HCEC 1CT (cell line): ENCODE results near the gene ZNF491.
"Not testable (repeated sequence)": the region's sequence is repeated elsewhere in the genome, so short reads cannot be mapped to it uniquely, and the experiment has no call there.

Experiments used
- DNase-seq: peaks from one replicate; pipeline ENCODE4 v3.0.0-alpha.2; 2017

The ZNF491 gene

DNA sequence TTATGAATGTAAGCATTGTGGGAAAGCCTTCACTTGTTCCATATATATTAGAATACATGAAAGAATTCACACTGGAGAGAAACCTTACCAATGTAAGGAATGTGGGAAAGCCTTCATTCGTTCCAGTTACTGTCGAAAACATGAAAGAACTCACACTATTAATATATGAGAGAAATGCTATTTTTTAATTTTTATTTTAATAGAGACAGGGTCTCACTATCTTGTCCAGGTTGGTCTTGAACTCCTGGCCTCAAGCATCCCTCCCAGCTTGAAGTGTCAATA, 8.7 kb downstream of the ZNF491 start:
- DNase-seq = no peak

DNA sequence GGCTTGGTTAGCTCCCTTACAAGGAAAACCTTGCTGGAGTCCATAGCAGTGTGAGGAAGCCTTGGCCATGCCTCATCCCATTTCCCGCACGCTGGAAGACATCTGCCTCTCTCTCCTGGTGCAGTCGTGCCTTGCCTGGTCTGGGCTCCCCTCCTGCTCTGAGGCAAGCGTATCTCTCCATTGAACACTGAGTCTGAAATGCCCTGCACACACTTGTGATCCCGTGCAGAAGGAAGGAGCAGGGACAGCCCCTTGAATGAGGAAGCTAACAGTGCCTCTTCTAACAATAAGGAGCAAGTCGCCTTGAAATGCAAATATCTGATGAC, 15.3 kb downstream of the ZNF491 start:
- DNase-seq = no peak

GRCh38 chr19:11814029-11814699, 15.8 kb downstream of the ZNF491 start, which contains the start of gene ZNF440:
TSS of gene ZNF440 (plus strand) at chr19:11814273. CDS start at chr19:11814448, 175 bp downstream.
- peak; percentile 92 for DNase-seq

GRCh38 chr19:11814700-11815035, 16.3 kb downstream of the ZNF491 start:
- peak; percentile 4 for DNase-seq

GRCh38 chr19:11821474-11822109, 23.3 kb downstream of the ZNF491 start:
- no peak for DNase-seq

- DNase-seq = not testable (repeated sequence)
Measured at GRCh38 chr19:11828957-11829876, 30.9 kb downstream of the ZNF491 start.

- no peak for DNase-seq
Measured at GRCh38 chr19:11832253-11832912, 34.1 kb downstream of the ZNF491 start.

DNA sequence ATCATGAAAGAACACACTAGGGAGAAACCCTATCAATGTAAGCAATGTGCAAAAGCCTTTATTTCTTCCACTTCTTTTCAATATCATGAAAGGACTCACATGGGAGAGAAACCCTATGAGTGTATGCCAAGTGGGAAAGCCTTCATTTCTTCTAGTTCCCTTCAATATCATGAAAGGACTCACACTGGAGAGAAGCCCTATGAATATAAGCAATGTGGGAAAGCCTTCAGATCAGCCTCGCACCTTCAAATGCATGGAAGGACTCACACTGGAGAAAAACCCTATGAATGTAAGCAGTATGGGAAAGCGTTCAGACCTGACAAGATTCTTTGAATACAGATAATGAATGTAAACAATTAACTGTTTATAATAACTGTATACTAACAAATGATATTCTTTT, 35.2 kb downstream of the ZNF491 start:
- DNase-seq = no peak

DNA sequence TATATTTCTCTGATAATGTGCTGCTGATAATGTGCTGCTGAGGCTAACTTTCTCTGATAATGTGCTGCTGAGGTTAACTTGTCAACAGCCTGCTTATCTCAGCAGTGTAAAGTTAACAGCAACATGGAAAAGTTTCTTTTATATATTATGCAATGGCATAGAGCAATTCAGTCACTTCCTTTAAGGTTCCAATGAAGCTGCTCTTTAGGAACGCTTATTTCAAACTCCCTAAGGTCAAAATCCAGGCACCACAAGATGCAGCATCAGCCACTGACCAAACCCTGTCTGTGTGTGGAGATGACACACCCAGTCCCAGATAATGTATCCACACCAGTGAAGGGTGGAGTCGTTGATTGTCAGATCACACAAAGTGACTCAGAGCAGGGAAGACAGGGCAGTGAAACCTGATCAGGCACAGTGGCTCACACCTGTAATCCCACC, 37.3 kb downstream of the ZNF491 start:
- not testable (repeated sequence) for DNase-seq

GRCh38 chr19:11843722-11844121, 45.4 kb downstream of the ZNF491 start:
- DNase-seq = no peak

DNA sequence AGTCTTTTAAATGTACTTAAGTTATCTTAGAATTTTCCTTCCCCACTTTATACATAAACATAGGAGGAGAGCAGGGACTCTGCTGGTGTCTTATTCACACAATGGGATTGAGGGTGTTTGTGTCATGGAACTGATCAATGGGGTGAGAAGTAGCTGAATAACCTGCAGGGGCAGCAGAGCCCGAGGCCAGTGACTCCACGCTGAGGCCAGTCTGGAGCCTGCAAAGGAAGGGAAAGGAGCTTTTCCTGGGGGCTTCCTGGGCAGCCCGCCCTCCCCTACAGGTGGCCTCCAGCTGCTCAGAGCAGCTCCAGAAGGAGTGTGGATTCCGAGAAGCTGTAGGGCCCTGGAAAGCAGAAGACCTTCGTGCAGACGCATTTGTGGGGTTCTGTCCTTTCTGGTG, 49.3 kb downstream of the ZNF491 start:
- not testable (repeated sequence) for DNase-seq

GRCh38 chr19:11848200-11848593, 49.9 kb downstream of the ZNF491 start:
- DNase-seq = no peak

GRCh38 chr19:11848594-11849469, 50.5 kb downstream of the ZNF491 start, which contains the start of gene ZNF439:
TSS of gene ZNF439 (plus strand) at chr19:11848726. CDS start at chr19:11848868, 142 bp downstream.
- DNase-seq = no peak

DNA sequence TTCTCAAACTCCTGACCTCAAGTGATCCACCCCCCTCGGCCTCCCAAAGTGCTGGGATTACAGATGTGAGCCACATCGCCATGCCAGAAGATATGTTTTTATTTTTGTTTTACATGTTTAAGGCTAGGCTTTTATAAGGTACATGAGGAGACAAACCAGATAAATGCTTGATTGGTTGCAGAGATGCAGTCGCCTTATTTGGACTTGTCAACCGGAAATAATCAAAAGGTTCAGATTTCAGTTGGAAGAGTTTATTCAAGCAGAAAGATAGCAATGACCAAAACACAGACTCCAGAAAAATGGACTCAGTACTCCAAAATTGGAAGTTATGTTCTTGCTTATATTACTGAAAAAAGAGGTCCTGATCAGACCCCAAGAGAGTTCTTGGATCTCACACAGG, 52.0 kb downstream of the ZNF491 start:
- not testable (repeated sequence) for DNase-seq

DNA sequence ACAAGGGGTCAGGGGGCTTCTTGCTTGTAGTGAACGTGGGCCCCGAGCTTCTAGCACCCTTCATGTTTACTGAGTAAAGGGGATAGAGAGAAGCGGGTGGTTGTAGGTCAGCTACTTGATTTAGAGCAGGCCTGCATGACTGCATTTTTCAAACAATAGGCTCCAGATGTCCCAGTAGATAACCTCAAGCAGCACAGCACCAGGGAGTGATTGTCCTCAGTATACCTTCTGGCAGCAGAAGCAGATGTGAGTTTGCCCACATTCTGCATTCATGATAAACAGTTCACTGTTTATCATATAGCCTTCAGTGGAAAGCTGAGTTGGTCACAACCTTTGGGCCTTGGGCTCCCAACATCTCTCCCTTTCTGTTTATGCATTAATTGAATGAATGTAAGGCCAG, 55.0 kb downstream of the ZNF491 start:
- DNase-seq = no peak

DNA sequence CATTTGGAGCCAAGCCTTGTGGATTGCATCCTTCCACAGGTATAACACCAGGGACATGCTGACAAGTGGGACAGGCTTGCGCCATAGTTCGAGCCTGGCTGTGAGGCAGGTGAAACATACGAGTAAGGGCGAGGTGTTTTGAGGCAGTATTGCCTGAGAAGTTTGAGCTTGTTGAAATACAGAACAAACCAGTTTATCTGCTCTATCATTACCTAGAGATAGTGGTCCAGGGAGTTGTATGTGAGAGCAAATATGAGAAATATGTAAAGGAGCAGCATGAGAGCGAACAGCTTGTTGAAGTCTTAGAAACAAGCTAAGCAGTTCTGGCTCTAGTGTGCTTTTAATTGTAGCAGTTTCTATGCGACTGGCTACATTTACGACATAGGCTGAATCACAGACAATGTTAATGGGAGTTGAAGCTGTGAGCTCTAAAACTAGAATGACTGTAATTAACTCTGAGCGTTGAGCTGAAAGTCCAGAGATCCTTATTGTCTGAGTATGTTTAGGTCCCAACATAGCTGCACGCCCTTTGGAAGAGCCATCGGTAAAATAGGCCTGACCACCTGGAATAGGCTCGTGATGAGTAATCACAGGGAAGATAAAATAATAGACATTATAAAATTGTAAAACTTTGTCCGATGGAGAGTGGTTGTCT, 58.4 kb downstream of the ZNF491 start:
- no peak for DNase-seq
